Measurements from ENCODE around the gene DNAH1. TPM values are rescaled to one million over a fixed set of nuclear protein-coding genes. Genes with fewer than 3 reads are reported as not detected.
"Not testable (repeated sequence)": the region's sequence is repeated elsewhere in the genome, so short reads cannot be mapped to it uniquely, and the experiment has no call there.

The DNAH1 gene
- total RNA-seq, 1 experiment from 2014 or later = 5.5 TPM

DNA sequence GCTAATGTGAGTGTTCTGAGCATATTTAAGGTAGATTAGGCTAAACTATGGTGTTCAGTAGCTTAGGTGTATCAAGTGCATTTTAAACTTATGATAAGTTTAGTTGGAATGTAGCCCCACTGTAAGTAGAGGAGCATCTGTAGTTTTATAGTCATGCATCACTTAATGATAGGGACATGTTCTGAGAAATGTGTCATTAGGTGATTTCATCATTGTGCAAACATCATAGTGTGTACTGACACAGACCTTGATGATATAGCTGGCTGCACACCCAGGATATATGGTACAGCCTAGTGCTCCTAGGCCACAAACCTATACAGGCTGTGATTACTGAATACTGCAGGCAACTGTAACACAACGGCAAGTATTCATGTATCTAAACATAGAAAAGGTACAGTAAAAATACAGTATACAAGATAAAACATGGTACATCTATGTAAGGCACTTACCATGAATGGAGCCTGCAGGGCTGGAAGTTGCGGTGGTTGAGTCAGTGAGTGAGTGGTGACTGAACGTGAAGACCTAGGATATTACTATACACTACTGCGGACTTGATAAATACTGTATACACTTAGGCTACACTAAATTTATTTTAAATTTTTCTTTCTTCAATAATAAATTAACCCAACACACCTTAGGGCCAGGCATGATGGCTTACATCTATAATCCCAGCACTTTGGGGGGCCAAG lies 17.9 kb downstream of the DNAH1 start:
- Histone ChIP-seq H3K27me3 (ENCODE audit: insufficient read depth, low read length) (no peaks in the 10 kb centered on the region), H3K9me3 (ENCODE audit: control insufficient read depth in 1 of 2, insufficient read depth in 1 of 2, low read depth in 1 of 2, low read length in 2 of 2) (no peaks in the 10 kb centered on the region), H3K4me3 (replicated peaks in 1 of 2; ENCODE audit: low read depth in 1 of 2, low read length in 2 of 2) (no peak overlapping the region), H3K36me3 (ENCODE audit: control insufficient read depth in 1 of 2, insufficient read depth in 2 of 2, low read length in 2 of 2) (no peaks in the 10 kb centered on the region), H3K27ac (ENCODE audit: low read depth, low read length) (no peak overlapping the region), H3K9me2 (ENCODE audit: insufficient read depth) (no peaks in the 10 kb centered on the region), H3K4me1 (ENCODE audit: control insufficient read depth in 1 of 2, insufficient read depth in 2 of 2, low read length in 2 of 2) (peaks cover 4 to 10% of the 10 kb centered on the region in 2 experiments; a peak in 3 of 4 replicates), H4K20me1 (ENCODE audit: insufficient read depth) (no peaks in the 10 kb centered on the region), H3K79me2 (ENCODE audit: insufficient read depth, low read length) (no peaks in the 10 kb centered on the region), H3K4me2 (ENCODE audit: low read length) (no peak overlapping the region), H2AFZ (ENCODE audit: low read depth, low read length, poor library complexity, severe bottlenecking) (no peak overlapping the region), H3K9ac (ENCODE audit: low read length) (no peak overlapping the region)
- ATAC-seq (no peak), DNase-seq (ENCODE audit: low read depth, low spot score) (no peak)
- intact Hi-C loops (cut with micrococcal nuclease) = no loop called here
- RAD21 ChIA-PET (ENCODE audit: low non-redundant PET in 1 of 2, low total read pairs in 2 of 2, uncharacterized antibody in 2 of 2, unreplicated experiment in 2 of 2) = no interaction called here
- POLR2A ChIA-PET = interaction anchor here (0.7 kb wide), 1 partner anchor 78 kb away, joined by 5 read pairs; no protein-coding TSS in a partner anchor
- TF ChIP-seq FOSL1 (IDR thresholded peaks at IDR 0.05; ENCODE audit: low read depth) (no peak), CBX3 (IDR thresholded peaks at IDR 0.05; ENCODE audit: low read depth) (no peak), EGR1 (IDR thresholded peaks at IDR 0.05; ENCODE audit: low read depth) (no peak), RAD21 (IDR thresholded peaks at IDR 0.05; ENCODE audit: low read depth) (no peak), POLR2AphosphoS5 (IDR thresholded peaks at IDR 0.05; ENCODE audit: low read depth, low read length) (no peak), TCF7L2 (IDR thresholded peaks at IDR 0.05; ENCODE audit: borderline replicate concordance, extremely low read depth, insufficient read depth, insufficient read length) (no peak), SIN3A (IDR thresholded peaks at IDR 0.05; ENCODE audit: low read depth) (no peak), JUND (IDR thresholded peaks at IDR 0.05) (no peak), ZFX (IDR thresholded peaks at IDR 0.05) (no peak), SP1 (IDR thresholded peaks at IDR 0.05; ENCODE audit: low read depth) (no peak)
- TF ChIP-seq, protein P1, sequence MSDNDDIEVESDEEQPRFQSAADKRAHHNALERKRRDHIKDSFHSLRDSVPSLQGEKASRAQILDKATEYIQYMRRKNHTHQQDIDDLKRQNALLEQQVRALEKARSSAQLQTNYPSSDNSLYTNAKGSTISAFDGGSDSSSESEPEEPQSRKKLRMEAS (IDR thresholded peaks at IDR 0.05) = no peak
- BruUV-seq (replicated peaks) = no TSS peak
- CTCF ChIA-PET = interaction anchor here (1.0 kb wide), 1 partner anchor 114 kb away, joined by 3 read pairs; no protein-coding TSS in a partner anchor

DNA sequence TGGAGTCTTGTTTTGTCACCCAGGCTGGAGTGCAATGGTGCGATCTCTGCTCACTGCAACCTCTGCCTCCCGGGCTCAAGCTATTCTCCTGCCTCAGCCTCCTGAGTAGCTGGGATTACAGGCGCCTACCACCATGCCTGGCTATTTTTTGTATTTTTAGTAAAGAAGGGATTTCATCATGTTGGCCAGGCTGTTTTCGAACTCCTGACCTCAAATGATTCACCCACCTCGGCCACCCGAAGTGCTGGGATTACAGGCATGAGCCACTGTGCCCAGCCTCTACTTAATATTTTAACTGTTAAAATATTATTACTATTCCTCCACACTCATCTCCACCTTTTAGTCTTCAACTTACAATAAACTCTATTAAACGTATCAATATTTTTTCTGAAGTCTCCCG lies 22.0 kb downstream of the DNAH1 start:
- H3K27ac ChIP-seq (ENCODE audit: low read depth, low read length); H3K9ac ChIP-seq (ENCODE audit: low read length); H3K4me3 ChIP-seq (replicated peaks in 1 of 2; ENCODE audit: low read depth in 1 of 2, low read length in 2 of 2); H3K9me3 ChIP-seq (ENCODE audit: control insufficient read depth in 1 of 2, insufficient read depth in 1 of 2, low read depth in 1 of 2, low read length in 2 of 2); DNase-seq (ENCODE audit: low read depth, low spot score); ATAC-seq; H4K20me1 ChIP-seq (ENCODE audit: insufficient read depth); H3K27me3 ChIP-seq (ENCODE audit: insufficient read depth, low read length); BruUV-seq (replicated peaks); H3K9me2 ChIP-seq (ENCODE audit: insufficient read depth); H3K79me2 ChIP-seq (ENCODE audit: insufficient read depth, low read length); H2AFZ ChIP-seq (ENCODE audit: low read depth, low read length, poor library complexity, severe bottlenecking); H3K36me3 ChIP-seq (ENCODE audit: control insufficient read depth in 1 of 2, insufficient read depth in 2 of 2, low read length in 2 of 2): not testable (repeated sequence)
- intact Hi-C loops (cut with micrococcal nuclease) = loop anchor here (5.0 kb wide), 1 partner anchor 336 kb away; no protein-coding TSS in a partner anchor
- H3K4me2 ChIP-seq (ENCODE audit: low read length) = peak overlapping the region; percentile 10; the same call in 1 of the 2 replicates
- ChIA-PET CTCF (interaction anchor here (0.7 to 5.0 kb wide), 9 partner anchors 10 to 119 kb away, joined by 3 to 55 read pairs (median 7); partner anchors contain the start of gene WDR82), POLR2A (interaction anchor here (1.0 kb wide), 1 partner anchor 99 kb away, joined by 3 read pairs; the partner anchor contains the start of gene TWF2), RAD21 (ENCODE audit: low non-redundant PET in 1 of 2, low total read pairs in 2 of 2, uncharacterized antibody in 2 of 2, unreplicated experiment in 2 of 2) (interaction anchor here in 1 of 2 experiments (1.4 kb wide), 1 partner anchor 119 kb away, joined by 5 read pairs; no protein-coding TSS in a partner anchor)
- peaks cover 4 to 10% of the 10 kb centered on the region in 2 experiments; a peak in 3 of 4 replicates for H3K4me1 ChIP-seq (ENCODE audit: control insufficient read depth in 1 of 2, insufficient read depth in 2 of 2, low read length in 2 of 2)
